GM15510 (cell line): Measurements from ENCODE around the gene RASSF5.

Experiments
- POLR2A ChIP-seq: IDR thresholded peaks from 3 replicates; pipeline ENCODE4 v1.6.1; 2011; ENCODE audit warnings: borderline replicate concordance; ENCODE audit not compliant: insufficient read length; ENCODE audit errors: extremely low read depth

The RASSF5 gene

DNA sequence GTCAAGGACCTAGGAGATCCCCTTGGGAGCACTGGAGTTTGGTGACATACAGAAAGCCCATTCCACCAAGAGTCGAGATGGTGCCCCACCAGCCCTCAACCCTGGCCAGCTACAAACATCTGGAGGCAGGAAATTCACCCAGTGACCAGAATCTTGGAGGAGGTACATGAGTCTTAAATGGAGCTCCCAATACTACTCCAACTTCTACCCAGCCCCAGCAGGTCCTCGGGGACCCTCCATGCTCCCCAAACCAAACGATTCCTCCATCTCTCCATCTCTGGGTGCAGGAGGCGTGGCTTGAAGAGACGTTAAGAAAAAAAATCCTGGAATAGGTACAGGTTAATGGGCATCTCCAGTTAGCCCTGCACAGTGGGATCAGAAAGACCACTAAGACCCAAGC lies 5.5 kb upstream of the RASSF5 start:
- no peak for TF ChIP-seq POLR2A

DNA sequence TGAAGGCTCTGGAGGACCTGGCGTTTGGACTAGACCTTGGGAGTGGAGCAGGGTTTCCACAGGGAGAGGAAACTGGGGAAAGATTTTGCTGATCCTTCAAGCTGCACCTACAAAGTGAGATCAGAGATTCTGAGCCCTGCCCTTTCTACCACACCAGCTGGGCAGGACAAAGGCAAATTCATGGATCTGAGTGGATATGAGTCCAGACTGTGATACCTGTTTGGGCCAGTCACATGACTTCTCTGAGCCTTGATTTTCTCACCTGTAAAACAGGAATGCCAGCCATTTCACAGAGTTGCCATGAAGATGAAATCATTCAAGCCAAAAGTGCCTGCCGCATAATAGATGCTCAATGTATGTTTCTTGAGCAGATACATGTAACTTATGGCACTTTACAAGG lies 4.9 kb upstream of the RASSF5 start:
- no peak for TF ChIP-seq POLR2A

DNA sequence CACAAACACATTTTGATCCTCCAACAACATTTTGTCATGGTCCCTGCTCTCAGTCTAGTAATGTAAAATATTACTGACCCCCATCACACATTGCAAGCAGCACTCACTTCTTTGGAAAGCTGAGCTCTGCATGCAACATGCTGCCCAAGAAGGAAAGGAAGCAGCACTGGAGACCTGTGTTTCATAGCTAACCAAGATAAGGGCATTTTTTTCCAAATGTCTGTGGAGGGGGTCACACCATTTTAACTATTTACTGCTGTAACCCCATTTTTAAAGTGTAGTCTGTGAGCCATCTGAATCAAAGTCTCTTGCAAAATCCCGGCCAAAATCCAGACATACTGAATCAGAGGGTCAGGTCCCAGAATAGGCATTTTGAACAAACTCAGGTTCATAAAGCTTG lies 4.5 kb upstream of the RASSF5 start:
- TF ChIP-seq POLR2A: no peak

DNA sequence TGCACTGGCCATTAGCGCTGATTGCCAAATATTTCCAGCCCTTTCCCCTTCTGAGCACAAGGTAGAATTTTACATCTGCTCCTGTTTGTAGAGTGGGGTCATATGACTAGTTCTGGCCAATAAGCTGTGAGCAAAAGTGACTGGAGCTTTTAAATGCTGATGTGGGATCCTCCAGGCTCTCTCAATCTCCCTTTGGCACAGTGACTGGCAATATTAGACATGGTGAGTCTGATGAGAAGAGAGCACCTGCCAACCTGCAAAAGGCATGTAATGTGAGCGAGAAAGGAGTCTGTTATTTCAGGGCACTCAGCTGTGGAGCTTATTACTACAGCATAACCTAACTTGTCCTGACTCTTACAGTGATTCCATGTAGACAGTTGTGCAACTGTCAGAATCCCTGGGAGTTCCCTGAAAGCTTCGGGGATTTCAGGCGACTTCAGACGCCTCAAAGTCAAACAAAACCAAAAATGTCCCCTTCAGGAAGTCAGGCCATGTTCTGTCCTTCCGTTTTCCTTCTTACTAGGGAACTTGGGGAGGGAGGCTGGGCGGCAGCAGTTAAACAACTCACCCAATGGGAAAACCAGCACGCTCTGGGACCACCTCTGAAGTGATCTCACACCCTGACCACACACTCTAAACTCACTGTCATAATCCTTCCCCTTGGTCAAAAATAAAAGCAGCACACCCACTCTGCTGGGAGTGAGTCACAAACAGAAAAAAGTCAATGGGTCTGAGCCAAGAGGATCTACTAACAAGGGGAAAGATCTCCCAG lies 3.6 kb upstream of the RASSF5 start:
- TF ChIP-seq POLR2A: no peak

DNA sequence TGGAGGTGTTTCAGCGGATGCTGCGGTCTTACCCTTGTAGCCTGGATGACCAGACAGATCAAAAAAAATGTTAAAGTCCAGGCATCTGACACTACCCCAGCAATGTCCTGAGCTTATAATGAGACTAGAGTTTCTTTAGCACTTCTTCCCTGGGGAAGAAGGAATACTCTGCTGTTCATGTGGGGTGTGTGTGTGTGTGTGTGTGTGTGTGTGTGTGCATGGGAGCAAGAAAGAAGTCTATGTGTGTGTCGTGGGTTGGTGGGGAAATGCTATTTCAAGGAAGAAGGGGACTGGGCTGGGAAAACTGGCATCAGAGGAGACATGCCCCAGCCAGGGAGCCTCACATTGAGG lies 3.0 kb upstream of the RASSF5 start:
- TF ChIP-seq POLR2A: no peak

DNA sequence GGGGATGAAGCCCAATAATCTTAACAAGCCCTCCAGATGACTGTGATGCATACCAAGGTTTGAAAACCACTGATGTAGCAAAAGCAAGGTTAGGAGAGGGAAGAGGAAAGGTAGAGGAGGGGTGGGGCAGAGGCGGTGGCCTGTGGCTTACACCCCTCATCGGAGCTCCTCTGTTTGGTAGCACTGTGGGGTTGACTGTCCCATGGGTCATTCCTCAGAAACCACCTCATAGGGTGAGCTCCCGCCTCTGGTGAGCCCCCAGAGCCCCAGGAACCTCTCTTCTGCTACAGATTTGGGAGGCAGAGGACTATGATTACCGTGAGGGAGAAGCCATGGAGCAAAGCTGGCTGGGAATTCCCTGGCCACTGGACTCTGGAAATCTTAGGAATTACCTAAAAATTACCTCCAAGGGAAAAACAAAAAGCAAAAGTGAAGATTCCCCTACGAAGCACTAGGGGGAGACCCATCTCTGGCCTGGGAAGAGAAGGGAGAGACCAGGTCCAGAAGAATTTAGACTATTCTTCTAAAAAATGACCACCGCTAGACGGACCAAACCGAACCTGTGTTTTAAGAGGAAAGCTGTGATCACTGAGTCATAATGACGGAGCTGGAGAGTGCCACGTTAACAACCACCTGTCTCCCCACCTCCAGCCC lies 1.5 kb upstream of the RASSF5 start:
- no peak for TF ChIP-seq POLR2A

DNA sequence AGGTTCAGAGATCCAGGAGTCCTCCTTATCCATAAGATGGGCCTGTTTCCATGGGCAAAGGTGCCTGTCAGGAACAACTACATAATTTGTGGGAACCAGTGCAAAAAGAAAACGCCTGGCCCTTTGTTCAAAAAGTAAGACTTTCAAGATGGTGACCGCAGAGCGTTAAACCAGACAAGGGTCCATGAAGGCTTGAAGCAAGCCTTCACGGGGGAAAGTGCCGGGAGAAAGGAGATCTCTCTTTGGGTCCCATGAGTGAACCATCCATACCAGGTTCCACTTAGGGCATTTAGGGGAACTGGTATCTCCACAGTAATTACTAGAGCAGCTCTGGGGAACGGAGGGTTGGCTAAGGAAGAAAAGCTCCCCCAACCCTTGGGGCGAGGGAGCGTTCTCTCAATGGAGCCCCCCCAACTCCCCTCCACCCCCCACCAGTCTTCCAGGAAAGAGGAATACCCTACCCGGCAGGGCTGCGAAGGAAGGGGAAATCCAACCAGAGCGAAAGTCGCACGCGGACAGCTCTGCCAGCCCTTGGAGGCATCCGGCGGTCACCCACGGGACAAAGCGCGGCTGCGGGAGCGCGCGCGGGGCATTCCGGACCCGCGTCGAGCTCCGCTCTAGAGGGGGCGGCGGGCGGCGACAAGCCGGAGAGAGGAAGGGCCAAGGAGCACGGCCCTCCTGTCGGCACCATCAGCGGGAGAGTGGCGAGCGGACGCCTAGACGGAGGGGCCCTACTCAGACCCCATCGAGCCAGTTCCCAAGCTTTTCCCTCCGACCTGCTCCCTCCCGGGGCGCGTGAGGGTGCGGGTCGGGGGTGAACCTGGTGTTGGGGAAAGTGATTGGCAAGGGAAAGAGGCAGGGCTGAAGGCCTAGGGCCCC lies 687 bp upstream of the RASSF5 start:
- TF ChIP-seq POLR2A: no peak

DNA sequence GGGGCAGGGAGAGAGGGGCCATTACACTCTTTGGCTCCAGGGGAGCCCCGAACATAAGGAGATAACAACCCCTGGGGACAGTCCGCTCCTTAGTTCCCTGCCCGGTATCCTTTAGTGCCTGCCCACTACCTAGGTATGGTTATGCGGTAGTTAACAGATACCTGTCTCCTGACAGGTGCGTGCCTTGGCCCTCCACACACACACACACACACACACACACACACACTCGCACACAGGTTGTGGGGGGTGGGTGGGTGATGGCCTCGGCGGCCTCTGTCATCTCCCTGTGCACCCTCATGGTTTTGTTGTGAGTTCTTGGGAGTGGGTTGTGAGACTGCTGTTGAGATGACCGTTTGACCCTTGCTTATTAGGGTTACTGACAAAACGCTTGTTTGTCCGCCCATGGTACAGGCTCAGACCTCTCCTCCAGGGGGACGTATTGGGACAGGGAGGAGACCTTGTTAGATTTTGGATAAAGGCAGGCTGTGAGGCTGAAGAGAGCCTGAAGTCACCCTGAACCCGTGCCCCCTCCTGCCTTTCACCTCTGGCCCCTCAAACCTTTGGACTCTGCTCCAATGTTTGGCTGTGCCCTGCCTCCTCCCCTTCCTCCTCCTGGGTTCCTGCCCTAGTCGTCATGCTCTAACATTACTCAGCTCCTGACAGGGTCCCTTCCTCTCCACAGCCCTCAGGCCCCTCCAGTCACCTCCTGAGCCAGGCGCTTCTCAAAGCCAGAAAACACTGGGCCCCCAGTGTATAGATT lies 979 bp downstream of the RASSF5 start:
- TF ChIP-seq POLR2A: no peak

DNA sequence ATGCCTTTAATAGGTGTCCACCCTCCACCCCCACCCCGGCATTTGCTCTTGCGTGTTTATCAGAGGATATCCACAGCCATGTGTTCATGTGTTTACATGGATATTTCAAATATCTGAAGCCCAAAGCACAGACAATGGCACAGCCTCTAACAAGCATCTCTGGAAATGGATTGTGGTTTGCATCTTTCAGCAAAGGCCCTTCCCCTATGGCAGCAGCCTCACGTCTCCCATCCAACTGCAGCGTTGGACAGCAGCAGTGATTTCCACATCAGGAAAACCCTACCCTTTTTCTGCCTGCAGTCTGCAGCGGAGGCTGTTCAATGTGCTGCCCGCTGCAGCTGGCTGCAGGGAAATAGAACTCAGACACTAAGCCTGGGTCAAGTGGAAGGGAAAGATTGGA lies 1.6 kb downstream of the RASSF5 start:
- no peak for TF ChIP-seq POLR2A

DNA sequence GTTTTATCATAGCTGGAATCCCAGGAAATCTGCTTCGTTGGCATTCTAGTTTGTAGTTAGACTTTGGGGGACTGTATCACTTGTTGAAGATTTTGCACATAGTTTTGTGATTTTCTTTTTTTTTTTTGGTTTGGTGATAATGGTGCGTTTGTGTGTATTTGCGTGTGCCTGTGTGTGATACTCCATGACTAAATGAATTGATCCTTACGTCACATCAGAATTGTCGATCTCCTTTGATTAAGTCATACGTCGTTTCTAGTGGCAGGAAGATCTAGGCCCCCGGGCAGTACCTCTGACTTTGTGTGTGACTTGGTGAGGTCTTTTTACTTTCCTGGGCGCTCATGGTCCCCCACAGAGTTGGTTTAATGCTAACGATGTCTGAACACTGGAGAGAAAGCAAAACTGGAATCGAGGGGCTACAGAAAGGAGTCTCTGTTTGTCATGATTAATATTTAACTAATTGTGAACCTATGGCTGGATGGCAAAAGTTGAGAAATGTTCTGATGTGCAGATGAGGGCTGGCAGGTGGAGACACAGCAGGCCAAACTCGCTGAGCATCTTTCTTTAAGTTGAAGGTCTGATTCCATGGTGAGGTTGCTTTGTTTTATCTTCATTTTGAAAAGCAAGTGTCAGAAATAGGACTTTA lies 2.4 kb downstream of the RASSF5 start:
- TF ChIP-seq POLR2A: no peak

DNA sequence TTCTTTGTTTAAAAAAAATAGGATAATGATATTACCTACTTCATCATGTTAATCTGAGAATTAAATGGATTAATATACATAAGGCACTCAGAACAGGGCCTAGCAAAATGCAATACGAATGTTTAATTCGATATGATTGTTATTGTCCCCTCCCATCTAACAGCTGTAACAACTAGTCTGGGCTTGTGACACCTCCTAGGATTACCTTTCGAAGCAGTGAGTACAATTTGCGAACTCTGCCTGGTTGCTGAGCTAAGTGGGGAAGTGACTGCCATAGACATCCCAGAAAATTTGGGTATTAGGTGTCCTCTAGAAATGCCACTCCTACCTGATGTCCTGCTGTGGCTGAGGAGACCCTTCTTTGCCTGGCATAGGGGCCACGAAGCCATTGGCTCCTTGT lies 3.0 kb downstream of the RASSF5 start:
- no peak for TF ChIP-seq POLR2A

DNA sequence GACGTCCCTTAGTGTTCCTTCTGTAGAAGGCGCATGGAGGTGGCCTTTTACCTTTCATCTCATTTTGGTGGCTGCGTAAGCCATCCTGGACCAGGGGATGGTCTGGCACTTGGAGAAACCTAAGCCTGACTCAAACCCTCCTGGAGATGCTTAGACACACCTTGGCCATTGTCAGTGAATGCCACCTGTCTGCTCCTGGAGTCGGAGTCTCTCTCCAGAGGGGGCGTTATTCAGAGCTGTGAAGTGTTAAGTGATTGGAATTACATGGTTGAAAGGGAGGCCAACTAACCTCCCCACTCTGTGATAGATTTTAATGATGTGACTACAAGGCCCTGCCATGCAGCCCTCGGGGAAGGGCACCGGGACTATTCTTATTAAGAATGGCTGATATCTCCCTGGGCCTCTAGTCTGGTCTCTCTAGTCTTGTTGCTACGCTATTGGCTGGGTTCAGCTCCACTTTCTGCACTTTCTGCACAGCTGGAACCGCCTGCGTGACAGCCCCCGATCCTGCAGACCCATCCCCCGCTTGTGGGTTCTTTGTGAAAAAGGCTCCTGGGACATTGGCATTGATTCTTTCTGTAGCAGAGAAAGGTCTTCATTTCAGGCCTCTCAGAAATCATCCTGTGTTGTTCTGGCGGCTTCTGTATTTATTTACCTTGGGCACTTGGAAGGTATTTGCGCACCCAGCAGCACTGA lies 4.2 kb downstream of the RASSF5 start:
- no peak for TF ChIP-seq POLR2A

DNA sequence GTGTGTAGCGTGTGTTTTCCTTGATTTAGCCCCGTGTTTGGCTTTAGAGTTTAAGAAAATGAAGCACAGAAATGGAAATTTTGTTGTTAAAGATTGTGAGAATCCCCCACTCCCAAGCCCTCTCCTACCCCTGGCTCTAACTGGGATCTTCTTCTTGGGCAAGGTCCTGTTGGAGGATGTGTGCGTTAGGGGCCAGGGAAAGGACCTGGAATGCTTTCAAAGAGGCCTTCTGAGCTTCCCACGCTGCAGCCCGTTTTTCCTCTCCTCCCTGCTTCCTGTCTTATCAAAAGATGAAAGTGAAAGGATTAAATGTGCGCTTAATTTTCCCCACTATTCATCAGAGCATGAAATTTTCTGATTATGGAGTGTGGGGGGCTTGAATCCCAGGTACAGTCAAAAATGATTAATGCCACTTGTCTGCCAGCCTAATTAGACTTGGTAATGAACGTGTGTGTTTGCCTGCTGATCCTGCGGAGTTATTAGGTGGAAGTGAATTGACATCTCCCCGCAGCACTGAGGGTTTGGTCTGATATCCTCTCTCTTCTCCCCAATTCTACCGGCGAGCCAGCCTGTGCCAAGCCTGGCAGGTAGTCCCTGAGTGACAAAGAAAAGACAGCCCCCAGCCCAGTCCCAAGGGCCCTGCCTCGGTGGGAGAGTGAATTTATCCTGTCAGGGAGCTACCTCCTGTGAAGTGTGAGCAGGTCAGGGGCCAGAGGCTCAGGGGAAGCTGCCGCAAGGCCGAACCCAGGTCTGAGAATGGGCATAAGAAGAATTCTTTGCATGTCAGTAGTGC lies 4.9 kb downstream of the RASSF5 start:
- no peak for TF ChIP-seq POLR2A

DNA sequence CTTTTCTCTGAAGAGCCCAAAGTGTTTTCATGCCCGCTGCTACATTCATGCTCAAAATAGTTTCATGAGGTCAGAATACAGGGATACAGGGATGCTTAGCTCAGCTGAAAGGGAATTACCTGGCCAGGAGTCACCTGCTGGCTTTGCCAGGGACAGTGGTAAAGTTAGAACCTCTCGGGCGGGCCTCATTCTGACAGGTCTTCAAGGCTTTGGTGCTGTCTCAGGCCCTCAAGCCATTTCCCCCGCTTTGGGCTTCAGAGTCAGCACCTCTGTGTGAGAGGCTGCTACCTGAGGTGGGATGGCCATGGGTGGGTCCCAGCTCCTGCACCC lies 5.5 kb downstream of the RASSF5 start:
- no peak for TF ChIP-seq POLR2A
